ENCODE results near the gene NSUN7.

DNA sequence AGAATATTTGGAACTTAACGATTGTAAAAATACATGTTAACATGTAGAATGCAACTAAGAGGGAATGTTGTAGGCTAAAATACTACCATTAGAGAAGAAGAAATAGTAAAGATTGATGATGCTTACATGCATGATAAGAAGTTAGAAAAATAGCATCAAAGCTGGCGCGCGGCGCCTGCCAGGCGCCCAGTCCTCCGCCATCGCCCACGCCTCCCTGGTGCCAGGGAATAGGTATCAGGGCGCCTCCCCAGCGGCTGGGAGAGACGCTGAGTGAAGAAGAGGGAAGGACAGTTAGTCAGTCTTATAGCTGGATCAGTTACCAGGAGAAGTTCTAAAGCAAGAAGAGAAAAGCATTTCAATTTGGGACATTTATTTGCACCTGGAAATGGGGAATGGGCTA lies 36.0 kb downstream of the NSUN7 start:
- TF ChIP-seq, protein P1, sequence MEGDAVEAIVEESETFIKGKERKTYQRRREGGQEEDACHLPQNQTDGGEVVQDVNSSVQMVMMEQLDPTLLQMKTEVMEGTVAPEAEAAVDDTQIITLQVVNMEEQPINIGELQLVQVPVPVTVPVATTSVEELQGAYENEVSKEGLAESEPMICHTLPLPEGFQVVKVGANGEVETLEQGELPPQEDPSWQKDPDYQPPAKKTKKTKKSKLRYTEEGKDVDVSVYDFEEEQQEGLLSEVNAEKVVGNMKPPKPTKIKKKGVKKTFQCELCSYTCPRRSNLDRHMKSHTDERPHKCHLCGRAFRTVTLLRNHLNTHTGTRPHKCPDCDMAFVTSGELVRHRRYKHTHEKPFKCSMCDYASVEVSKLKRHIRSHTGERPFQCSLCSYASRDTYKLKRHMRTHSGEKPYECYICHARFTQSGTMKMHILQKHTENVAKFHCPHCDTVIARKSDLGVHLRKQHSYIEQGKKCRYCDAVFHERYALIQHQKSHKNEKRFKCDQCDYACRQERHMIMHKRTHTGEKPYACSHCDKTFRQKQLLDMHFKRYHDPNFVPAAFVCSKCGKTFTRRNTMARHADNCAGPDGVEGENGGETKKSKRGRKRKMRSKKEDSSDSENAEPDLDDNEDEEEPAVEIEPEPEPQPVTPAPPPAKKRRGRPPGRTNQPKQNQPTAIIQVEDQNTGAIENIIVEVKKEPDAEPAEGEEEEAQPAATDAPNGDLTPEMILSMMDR (IDR thresholded peaks at IDR 0.05): no peak
- no peak for TF ChIP-seq POLR2A (IDR thresholded peaks at IDR 0.05)

All from testis (tissue), 2 donors.